Measurements from ENCODE around the gene ATG10.

ATG10 gene

GRCh38 chr5:82158755-82159413 is 187.1 kb downstream of the ATG10 start:
- in situ Hi-C loops (cut with MboI; ENCODE audit: low sequenced_read_pairs) = loop anchor here (25.0 kb wide), 1 partner anchor 647 kb away; no protein-coding TSS in a partner anchor

- in situ Hi-C loops (cut with MboI; ENCODE audit: low sequenced_read_pairs) = loop anchor here (25.0 kb wide), 1 partner anchor 649 kb away; no protein-coding TSS in a partner anchor
These were observed 189.1 kb downstream of the ATG10 start for GRCh38 chr5:82160948-82161347.

GRCh38 chr5:82162573-82162972 is 190.8 kb downstream of the ATG10 start:
- in situ Hi-C loops (cut with MboI; ENCODE audit: low sequenced_read_pairs) = loop anchor here (25.0 kb wide), 1 partner anchor 650 kb away; no protein-coding TSS in a partner anchor

- in situ Hi-C loops (cut with MboI; ENCODE audit: low sequenced_read_pairs) = loop anchor here (25.0 kb wide), 1 partner anchor 651 kb away; no protein-coding TSS in a partner anchor
These were observed 191.8 kb downstream of the ATG10 start for GRCh38 chr5:82163452-82164175.

GRCh38 chr5:82164176-82164976 is 192.6 kb downstream of the ATG10 start:
- in situ Hi-C loops (cut with MboI; ENCODE audit: low sequenced_read_pairs) = loop anchor here (25.0 kb wide), 1 partner anchor 652 kb away; no protein-coding TSS in a partner anchor

GRCh38 chr5:82164977-82165713 is 193.3 kb downstream of the ATG10 start:
- in situ Hi-C loops (cut with MboI; ENCODE audit: low sequenced_read_pairs) = loop anchor here (25.0 kb wide), 1 partner anchor 653 kb away; no protein-coding TSS in a partner anchor

- in situ Hi-C loops (cut with MboI; ENCODE audit: low sequenced_read_pairs) = loop anchor here (25.0 kb wide), 1 partner anchor 654 kb away; no protein-coding TSS in a partner anchor
These were observed 194.1 kb downstream of the ATG10 start for GRCh38 chr5:82165740-82166530.

- in situ Hi-C loops (cut with MboI; ENCODE audit: low sequenced_read_pairs) = loop anchor here (25.0 kb wide), 1 partner anchor 655 kb away; no protein-coding TSS in a partner anchor
These were observed 195.6 kb downstream of the ATG10 start for GRCh38 chr5:82167372-82167935.

GRCh38 chr5:82168294-82168693 is 196.5 kb downstream of the ATG10 start:
- in situ Hi-C loops (cut with MboI; ENCODE audit: low sequenced_read_pairs) = loop anchor here (25.0 kb wide), 1 partner anchor 656 kb away; no protein-coding TSS in a partner anchor

- in situ Hi-C loops (cut with MboI; ENCODE audit: low sequenced_read_pairs) = loop anchor here (25.0 kb wide), 1 partner anchor 658 kb away; no protein-coding TSS in a partner anchor
These were observed 198.1 kb downstream of the ATG10 start for GRCh38 chr5:82169892-82170291.

- in situ Hi-C loops (cut with MboI; ENCODE audit: low sequenced_read_pairs) = loop anchor here (25.0 kb wide), 1 partner anchor 662 kb away; no protein-coding TSS in a partner anchor
These were observed 202.5 kb downstream of the ATG10 start for GRCh38 chr5:82174128-82174918.

GRCh38 chr5:82174919-82175219 is 203.0 kb downstream of the ATG10 start:
- in situ Hi-C loops (cut with MboI; ENCODE audit: low sequenced_read_pairs) = loop anchor here (25.0 kb wide), 1 partner anchor 663 kb away; no protein-coding TSS in a partner anchor

GRCh38 chr5:82176115-82176814 is 204.4 kb downstream of the ATG10 start:
- in situ Hi-C loops (cut with MboI; ENCODE audit: low sequenced_read_pairs) = no loop called here

- in situ Hi-C loops (cut with MboI; ENCODE audit: low sequenced_read_pairs) = no loop called here
These were observed 206.6 kb downstream of the ATG10 start for GRCh38 chr5:82178378-82178777.

- in situ Hi-C loops (cut with MboI; ENCODE audit: low sequenced_read_pairs) = no loop called here
These were observed 210.8 kb downstream of the ATG10 start for GRCh38 chr5:82182662-82183061.

- in situ Hi-C loops (cut with MboI; ENCODE audit: low sequenced_read_pairs) = no loop called here
These were observed 212.0 kb downstream of the ATG10 start for GRCh38 chr5:82183828-82184227.

GRCh38 chr5:82185851-82186250 is 214.0 kb downstream of the ATG10 start:
- in situ Hi-C loops (cut with MboI; ENCODE audit: low sequenced_read_pairs) = no loop called here

- in situ Hi-C loops (cut with MboI; ENCODE audit: low sequenced_read_pairs) = no loop called here
These were observed 225.7 kb downstream of the ATG10 start for GRCh38 chr5:82197550-82197949.
